HK-2 (cell line): Measurements from ENCODE around the gene ANO8.
A peak's percentile ranks its signal among the peaks of the same experiment; 100 is the strongest.
"Not testable (repeated sequence)": the region's sequence is repeated elsewhere in the genome, so short reads cannot be mapped to it uniquely, and the experiment has no call there.

ENCODE experiments used
- DNase-seq: peaks from one replicate; pipeline ENCODE4 v3.0.0-alpha.2; 2018; ENCODE audit not compliant: unreplicated experiment

The ANO8 gene

GRCh38 chr19:17286752-17287151, 47.9 kb downstream of the ANO8 start:
- no peak for DNase-seq

- DNase-seq = no peak
These were observed 48.4 kb downstream of the ANO8 start for GRCh38 chr19:17286263-17286662.

GRCh38 chr19:17285415-17286135, 49.1 kb downstream of the ANO8 start:
- DNase-seq = no peak

- no peak for DNase-seq
These were observed 51.1 kb downstream of the ANO8 start for GRCh38 chr19:17283504-17283996.

- DNase-seq = peak; percentile 96
These were observed 52.0 kb downstream of the ANO8 start for GRCh38 chr19:17282488-17283125.

GRCh38 chr19:17281391-17282304, 53.0 kb downstream of the ANO8 start, which contains the start of gene ANKLE1:
Gene ANKLE1 (plus strand): TSS chr19:17281901. CDS start chr19:17281921, 20 bp downstream.
- DNase-seq = peak; percentile 80

- DNase-seq = no peak
These were observed 55.2 kb downstream of the ANO8 start for GRCh38 chr19:17279436-17279835.

- no peak for DNase-seq
These were observed 59.0 kb downstream of the ANO8 start for GRCh38 chr19:17275441-17276175.

- not testable (repeated sequence) for DNase-seq
These were observed 59.8 kb downstream of the ANO8 start for GRCh38 chr19:17274892-17275291.
